Neural progenitor cell (in vitro differentiated cells): Measurements from ENCODE around the gene MCF2L2.

Experiments used
- CTCF ChIP-seq: fragments of 200-600 bp; sonication (generic); IDR thresholded peaks from 2 replicates; pipeline ENCODE4 v1.5.1; 2017; ENCODE audit warnings: antibody characterized with exemption, mild to moderate bottlenecking
- EZH2 ChIP-seq: fragments of 200-600 bp; sonication (generic); IDR thresholded peaks from 2 replicates; pipeline ENCODE4 v1.6.1; 2017; ENCODE audit warnings: antibody characterized with exemption, mild to moderate bottlenecking, moderate library complexity
- EZH2phosphoT487 ChIP-seq: fragments of 200-600 bp; sonication (generic); IDR thresholded peaks from 2 replicates; pipeline ENCODE4 v1.6.1; 2017; ENCODE audit warnings: antibody characterized with exemption

GRCh38 chr3:183299976-183300375, 128.4 kb downstream of the MCF2L2 start:
- TF ChIP-seq CTCF (no peak), EZH2phosphoT487 (no peak), EZH2 (no peak)
